ENCODE results near the gene ANO4. TPM values are rescaled to one million over a fixed set of nuclear protein-coding genes. Genes with fewer than 3 reads are reported as not detected.
"Not testable (repeated sequence)": the region's sequence is repeated elsewhere in the genome, so short reads cannot be mapped to it uniquely, and the experiment has no call there.

ANO4 gene
- total RNA-seq, 1 donor from 2014 or later = 0.32 TPM

- ATAC-seq (no peak), DNase-seq (no peak)
- intact Hi-C loops (cut with micrococcal nuclease) = no loop called here
Observed at GRCh38 chr12:101055940-101056339, 261.4 kb downstream of the ANO4 start.

GRCh38 chr12:101062508-101062907, 267.9 kb downstream of the ANO4 start:
- DNase-seq; ATAC-seq; intact Hi-C loops (cut with micrococcal nuclease): not testable (repeated sequence)

GRCh38 chr12:101064721-101065120, 270.1 kb downstream of the ANO4 start:
- intact Hi-C loops (cut with micrococcal nuclease) = no loop called here
- no peak for DNase-seq
- no peak for ATAC-seq

- intact Hi-C loops (cut with micrococcal nuclease) = no loop called here
- DNase-seq = no peak
- no peak for ATAC-seq
Observed at GRCh38 chr12:101066489-101066888, 271.9 kb downstream of the ANO4 start.

- no peak for ATAC-seq
- no peak for DNase-seq
- intact Hi-C loops (cut with micrococcal nuclease) = no loop called here
Observed at GRCh38 chr12:101068402-101068801, 273.8 kb downstream of the ANO4 start.

- DNase-seq (no peak), ATAC-seq (no peak)
- intact Hi-C loops (cut with micrococcal nuclease) = no loop called here
Observed at GRCh38 chr12:101068836-101069235, 274.3 kb downstream of the ANO4 start.

GRCh38 chr12:101074940-101075680, 280.5 kb downstream of the ANO4 start:
- DNase-seq (no peak), ATAC-seq (no peak)
- intact Hi-C loops (cut with micrococcal nuclease) = no loop called here

GRCh38 chr12:101076921-101077320, 282.3 kb downstream of the ANO4 start:
- intact Hi-C loops (cut with micrococcal nuclease) = no loop called here
- ATAC-seq = no peak
- no peak for DNase-seq

GRCh38 chr12:101077791-101078528, 283.4 kb downstream of the ANO4 start:
- no peak for DNase-seq
- no peak for ATAC-seq
- intact Hi-C loops (cut with micrococcal nuclease) = no loop called here

GRCh38 chr12:101078536-101079285, 284.1 kb downstream of the ANO4 start:
- DNase-seq (no peak), ATAC-seq (no peak)
- intact Hi-C loops (cut with micrococcal nuclease) = no loop called here

GRCh38 chr12:101082706-101083105, 288.1 kb downstream of the ANO4 start:
- DNase-seq = no peak
- intact Hi-C loops (cut with micrococcal nuclease) = no loop called here
- ATAC-seq = no peak

- ATAC-seq (no peak), DNase-seq (no peak)
- intact Hi-C loops (cut with micrococcal nuclease) = no loop called here
Observed at GRCh38 chr12:101086490-101087135, 292.0 kb downstream of the ANO4 start.

- no peak for DNase-seq
- ATAC-seq = no peak
- intact Hi-C loops (cut with micrococcal nuclease) = no loop called here
Observed at GRCh38 chr12:101087920-101088319, 293.3 kb downstream of the ANO4 start.

- DNase-seq (no peak), ATAC-seq (no peak)
- intact Hi-C loops (cut with micrococcal nuclease) = no loop called here
Observed at GRCh38 chr12:101089271-101089670, 294.7 kb downstream of the ANO4 start.

- intact Hi-C loops (cut with micrococcal nuclease); DNase-seq; ATAC-seq: not testable (repeated sequence)
Observed at GRCh38 chr12:101090222-101090621, 295.6 kb downstream of the ANO4 start.

- DNase-seq = no peak
- ATAC-seq = no peak
- intact Hi-C loops (cut with micrococcal nuclease) = no loop called here
Observed at GRCh38 chr12:101097829-101098580, 303.4 kb downstream of the ANO4 start.

GRCh38 chr12:101107032-101107763, 312.6 kb downstream of the ANO4 start:
- intact Hi-C loops (cut with micrococcal nuclease) = no loop called here
- DNase-seq (no peak), ATAC-seq (no peak)

GRCh38 chr12:101108130-101108529, 313.6 kb downstream of the ANO4 start:
- ATAC-seq (no peak), DNase-seq (no peak)
- intact Hi-C loops (cut with micrococcal nuclease) = no loop called here

Measured in left ventricle myocardium superior (tissue), 1 donor.